Neural progenitor cell (in vitro differentiated cells): Measurements from ENCODE around the gene OR6M1.

Source experiments
- CTCF ChIP-seq: fragments of 200-600 bp; sonication (generic); IDR thresholded peaks from 2 replicates; pipeline ENCODE4 v1.5.1; 2017; ENCODE audit warnings: antibody characterized with exemption, mild to moderate bottlenecking
- EZH2 ChIP-seq: fragments of 200-600 bp; sonication (generic); IDR thresholded peaks from 2 replicates; pipeline ENCODE4 v1.6.1; 2017; ENCODE audit warnings: antibody characterized with exemption, mild to moderate bottlenecking, moderate library complexity

- TF ChIP-seq EZH2 (no peak), CTCF (no peak)
These were observed 22.6 kb downstream of the OR6M1 start for GRCh38 chr11:123783536-123783935.
